Measurements from ENCODE around the gene PLCB4. TPM values are rescaled to one million over a fixed set of nuclear protein-coding genes. Genes with fewer than 3 reads are reported as not detected.
"Not testable (repeated sequence)": the region's sequence is repeated elsewhere in the genome, so short reads cannot be mapped to it uniquely, and the experiment has no call there.

The PLCB4 gene
- total and polyA plus RNA-seq, 3 donors from 2014 or later, result 5.9 to 19.4 (median 15.5) TPM

GRCh38 chr20:9150679-9151078, 81.8 kb downstream of the PLCB4 start:
- Histone ChIP-seq H3K4me3 (no peak overlapping the region), H3K4me1 (no peaks in the 10 kb centered on the region), H3K27ac (no peak overlapping the region), H3K36me3 (ENCODE audit: low read depth, missing control alignments) (no peaks in the 10 kb centered on the region), H3K27me3 (no peaks in the 10 kb centered on the region), H3K9me3 (no peaks in the 10 kb centered on the region)
- intact Hi-C loops (cut with DNase I; ENCODE audit: low total_unique reads), result no loop called here
- DNase-seq, result no peak
- 73 to 88% methylated on average over 3 of the region's 3 CpGs for WGBS, 2 donors
- TF ChIP-seq CTCF (IDR thresholded peaks at IDR 0.05) (no peak), POLR2A (IDR thresholded peaks at IDR 0.05) (no peak)

DNA sequence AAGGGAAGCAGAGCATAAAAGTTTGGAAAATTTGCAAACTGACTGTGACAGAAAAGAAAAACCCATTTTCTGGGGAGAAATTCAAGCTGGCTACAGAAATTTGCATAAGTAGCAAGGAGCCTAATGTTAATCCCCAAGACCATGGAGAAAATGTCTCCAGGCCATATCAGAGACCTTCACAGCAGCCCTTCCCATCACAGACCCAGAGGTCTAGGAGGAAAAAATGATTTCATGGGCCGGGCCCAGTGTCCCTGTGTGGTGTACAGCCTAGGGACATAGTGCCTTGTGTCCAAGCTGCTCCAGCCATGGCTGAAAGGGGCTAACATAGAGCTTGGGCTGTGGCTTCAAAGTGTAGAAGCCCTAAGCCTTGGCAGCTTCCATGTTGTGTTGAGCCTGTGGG, 83.3 kb downstream of the PLCB4 start:
- H3K36me3 ChIP-seq (ENCODE audit: low read depth, missing control alignments); H3K9me3 ChIP-seq; DNase-seq; H3K4me1 ChIP-seq; H3K27ac ChIP-seq; H3K27me3 ChIP-seq; H3K4me3 ChIP-seq; intact Hi-C loops (cut with DNase I; ENCODE audit: low total_unique reads): not testable (repeated sequence)
- 0 to 43% methylated on average over 1 of the region's 1 CpG for WGBS, 2 donors

DNA sequence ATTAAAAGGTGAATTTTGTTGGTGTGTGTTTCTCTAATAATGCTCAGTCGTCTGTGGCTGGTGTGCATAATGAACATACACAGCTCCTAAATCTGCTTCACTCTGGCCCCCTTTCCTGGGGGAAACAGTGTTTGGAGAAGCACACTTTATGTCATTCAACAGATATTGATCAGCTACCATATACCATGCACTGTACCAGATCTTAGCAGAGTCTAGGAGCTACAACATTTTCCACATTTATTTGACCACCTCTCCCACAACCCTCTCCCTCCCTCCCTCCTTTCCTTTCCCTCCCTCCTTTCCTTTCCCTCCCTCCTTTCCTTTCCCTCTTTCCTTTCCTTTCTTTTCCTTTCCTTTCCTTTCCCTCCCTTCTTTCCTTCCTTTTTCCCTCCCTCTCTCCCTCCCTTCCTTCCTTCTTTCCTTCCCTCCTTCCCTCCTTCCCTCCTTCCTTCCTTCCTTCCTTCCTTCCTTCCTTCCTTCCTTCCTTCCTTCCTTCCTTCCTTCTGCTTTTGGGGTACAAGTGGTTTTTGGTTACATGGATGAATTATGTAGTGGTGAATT, 85.7 kb downstream of the PLCB4 start:
- Histone ChIP-seq H3K27me3 (no peaks in the 10 kb centered on the region), H3K27ac (no peak overlapping the region), H3K9me3 (no peaks in the 10 kb centered on the region), H3K36me3 (ENCODE audit: low read depth, missing control alignments) (no peaks in the 10 kb centered on the region), H3K4me1 (no peaks in the 10 kb centered on the region), H3K4me3 (no peak overlapping the region)
- no peak for DNase-seq
- no peak for TF ChIP-seq POLR2A (IDR thresholded peaks at IDR 0.05)
- no peak for TF ChIP-seq CTCF (IDR thresholded peaks at IDR 0.05)
- WGBS, 2 donors, result 79% methylated on average over 1 of the region's 1 CpG
- intact Hi-C loops (cut with DNase I; ENCODE audit: low total_unique reads), result no loop called here

DNA sequence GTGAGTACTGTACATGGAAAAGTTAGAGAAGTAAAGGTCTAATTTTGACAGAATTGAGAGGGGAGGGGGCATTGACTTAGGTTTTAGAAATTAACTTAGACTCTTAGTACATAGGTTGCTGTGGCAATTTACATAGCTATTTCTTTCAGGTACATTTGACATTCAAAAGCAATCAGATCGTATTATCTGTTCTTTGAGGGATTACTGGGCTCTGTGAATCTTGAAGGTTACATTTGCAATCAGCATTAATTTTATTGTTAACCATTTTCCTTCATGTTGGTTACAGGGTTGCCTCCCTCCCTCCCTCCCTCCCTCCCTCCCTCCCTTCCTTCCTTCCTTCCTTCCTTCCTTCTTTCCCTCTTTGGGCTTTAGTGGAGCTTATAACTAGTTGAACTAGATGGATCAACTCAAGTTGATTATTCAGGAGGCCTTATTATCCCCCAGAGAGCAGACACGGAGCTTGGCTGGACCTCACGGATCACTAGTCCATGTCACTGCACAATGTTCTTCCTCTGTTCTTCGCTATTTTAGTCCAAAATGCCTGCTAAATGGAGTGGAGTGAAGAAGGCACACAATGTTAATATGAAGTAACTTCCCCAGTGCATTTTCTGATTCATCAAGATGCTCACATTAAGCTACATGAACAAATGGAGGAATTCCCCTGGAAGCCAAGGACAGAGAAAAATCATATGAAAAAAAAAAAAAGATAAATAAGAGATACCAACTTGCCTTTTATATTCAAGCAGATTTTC, 87.8 kb downstream of the PLCB4 start:
- Histone ChIP-seq H3K36me3 (ENCODE audit: low read depth, missing control alignments) (no peaks in the 10 kb centered on the region), H3K27ac (no peak overlapping the region), H3K4me3 (no peak overlapping the region), H3K27me3 (no peaks in the 10 kb centered on the region), H3K9me3 (no peaks in the 10 kb centered on the region), H3K4me1 (no peaks in the 10 kb centered on the region)
- no peak for TF ChIP-seq CTCF (IDR thresholded peaks at IDR 0.05)
- no peak for TF ChIP-seq POLR2A (IDR thresholded peaks at IDR 0.05)
- intact Hi-C loops (cut with DNase I; ENCODE audit: low total_unique reads), result no loop called here
- no peak for DNase-seq
- 54 to 71% methylated on average over 2 to 4 of the region's 4 CpGs for WGBS, 2 donors

GRCh38 chr20:9160331-9160730, 91.4 kb downstream of the PLCB4 start:
- Histone ChIP-seq H3K9me3 (no peaks in the 10 kb centered on the region), H3K27me3 (no peaks in the 10 kb centered on the region), H3K27ac (no peak overlapping the region), H3K36me3 (ENCODE audit: low read depth, missing control alignments) (no peaks in the 10 kb centered on the region), H3K4me3 (no peak overlapping the region), H3K4me1 (no peaks in the 10 kb centered on the region)
- intact Hi-C loops (cut with DNase I; ENCODE audit: low total_unique reads), result no loop called here
- DNase-seq, result no peak
- 74% methylated on average over 6 of the region's 6 CpGs for WGBS, 2 donors
- no peak for TF ChIP-seq POLR2A (IDR thresholded peaks at IDR 0.05)
- TF ChIP-seq CTCF (IDR thresholded peaks at IDR 0.05), result no peak

Measured in testis (tissue), 3 donors.